GM21423 (cell line): ENCODE results near the gene CAPN13.
A peak's percentile ranks its signal among the peaks of the same experiment; 100 is the strongest.

Source experiments
- ATAC-seq: cut with Tn5 transposase; IDR thresholded peaks from one replicate; pipeline ENCODE4 v1.9.1; 2021; ENCODE audit warnings: mild to moderate bottlenecking, moderate library complexity; ENCODE audit not compliant: unreplicated experiment

The CAPN13 gene

DNA sequence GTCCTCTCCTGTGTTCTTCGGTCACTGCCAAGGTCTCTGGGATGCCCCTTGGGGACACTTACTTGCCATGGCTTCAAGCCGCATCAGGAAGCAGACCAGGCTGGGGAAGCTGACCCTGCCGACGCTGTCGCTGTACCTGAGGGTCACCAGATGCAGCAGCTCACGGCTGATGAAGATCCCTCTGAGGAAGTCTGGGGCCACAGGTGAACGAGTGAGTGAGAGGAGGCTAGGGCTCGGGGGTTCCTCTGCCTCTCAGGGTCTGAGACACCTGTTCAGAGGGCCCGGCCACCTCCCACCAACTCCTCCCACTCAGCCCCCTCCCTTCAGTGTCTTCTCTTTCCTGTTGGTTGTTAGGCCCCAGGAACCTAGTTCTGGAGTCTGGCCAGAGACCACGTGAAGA, 74.9 kb downstream of the CAPN13 start:
- ATAC-seq = no peak

GRCh38 chr2:30731706-30732105, 75.5 kb downstream of the CAPN13 start:
- no peak for ATAC-seq

- ATAC-seq = no peak
Measured at GRCh38 chr2:30730736-30731647, 76.3 kb downstream of the CAPN13 start.

GRCh38 chr2:30729031-30729430, 78.2 kb downstream of the CAPN13 start:
- ATAC-seq = no peak

DNA sequence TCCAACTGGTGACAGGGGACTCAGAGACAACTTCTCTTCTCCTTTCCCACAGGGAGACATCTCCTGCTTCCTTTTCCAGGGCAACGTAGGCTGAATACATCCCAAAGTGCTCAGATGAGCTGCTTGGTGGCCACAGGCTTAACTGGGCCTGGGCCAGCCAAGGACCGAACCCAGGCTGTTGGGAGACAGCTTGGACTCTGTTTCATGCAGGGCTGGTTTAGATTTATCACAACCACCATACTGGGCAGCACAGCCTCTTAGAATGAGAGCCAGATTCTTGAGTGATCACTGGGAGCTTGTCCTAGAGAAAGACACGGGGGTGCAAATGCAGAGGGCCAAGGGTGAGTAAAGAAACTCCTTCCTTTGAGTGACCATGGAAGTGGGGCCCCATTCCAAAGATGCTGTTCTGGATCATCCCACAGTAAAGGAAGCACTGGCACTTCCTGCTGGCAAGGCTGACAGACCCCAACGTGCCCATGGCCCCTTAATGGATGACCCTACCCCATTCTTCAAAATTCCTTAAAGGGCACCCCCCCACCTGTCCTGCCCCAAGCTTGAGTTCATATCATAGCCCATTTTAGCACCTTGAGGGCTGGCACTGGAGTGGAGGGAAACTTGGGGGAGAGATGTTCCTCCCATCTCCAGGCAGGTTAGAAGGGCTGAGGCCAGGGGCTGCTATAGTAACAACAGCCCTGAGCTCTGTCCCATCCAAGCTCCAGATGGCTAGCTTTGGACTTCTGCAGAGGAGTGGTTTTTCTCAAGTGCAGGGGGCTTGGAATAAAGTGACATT, 84.1 kb downstream of the CAPN13 start:
- no peak for ATAC-seq

DNA sequence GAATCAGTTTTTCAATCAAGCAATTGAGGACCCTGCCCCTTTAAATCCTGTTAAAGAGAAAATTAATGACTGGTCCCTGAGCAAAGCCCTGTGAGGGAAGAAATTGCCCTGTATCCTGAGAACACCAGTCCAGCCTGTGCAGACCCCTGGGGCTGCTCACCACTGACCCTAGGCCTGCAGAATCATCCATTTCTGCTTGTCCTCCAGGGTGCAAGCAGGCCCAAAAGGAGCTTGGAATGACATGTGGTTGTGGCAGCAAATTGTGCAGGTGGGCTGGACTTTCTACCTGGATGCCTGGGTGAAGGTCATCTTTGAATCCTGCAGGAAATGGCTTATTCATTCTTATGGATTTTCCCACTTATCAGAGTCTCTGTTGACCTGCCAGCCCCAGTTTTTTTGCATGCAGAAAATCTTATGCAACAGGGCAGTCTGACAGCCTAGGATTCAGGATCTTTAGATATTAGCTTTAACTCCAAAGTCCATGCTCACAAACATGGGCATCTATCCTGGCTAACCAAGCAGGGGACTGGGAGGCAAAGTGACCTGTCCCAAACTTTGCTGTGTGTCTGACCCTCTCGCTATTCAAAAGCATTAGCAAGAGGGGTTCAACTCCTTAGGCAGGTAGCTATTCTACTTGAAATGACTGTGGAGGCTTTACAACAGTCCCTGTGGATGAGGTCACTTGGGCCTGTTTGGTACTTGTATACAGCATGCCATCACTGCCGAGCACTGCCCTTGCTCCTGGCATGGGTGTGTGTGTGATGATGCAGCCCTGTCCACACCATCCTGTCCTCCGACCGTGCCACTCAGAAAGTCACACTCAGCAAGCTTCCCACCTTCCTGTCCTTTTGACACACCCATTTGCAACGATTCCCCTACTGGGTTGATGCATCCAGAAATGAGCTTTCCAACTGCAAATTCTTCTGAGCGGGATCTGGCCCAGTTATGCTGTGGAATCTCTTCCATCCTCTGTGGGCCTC, 85.3 kb downstream of the CAPN13 start:
- no peak for ATAC-seq

GRCh38 chr2:30721241-30721640, 86.0 kb downstream of the CAPN13 start:
- no peak for ATAC-seq

GRCh38 chr2:30717081-30717650, 90.1 kb downstream of the CAPN13 start:
- ATAC-seq = no peak

DNA sequence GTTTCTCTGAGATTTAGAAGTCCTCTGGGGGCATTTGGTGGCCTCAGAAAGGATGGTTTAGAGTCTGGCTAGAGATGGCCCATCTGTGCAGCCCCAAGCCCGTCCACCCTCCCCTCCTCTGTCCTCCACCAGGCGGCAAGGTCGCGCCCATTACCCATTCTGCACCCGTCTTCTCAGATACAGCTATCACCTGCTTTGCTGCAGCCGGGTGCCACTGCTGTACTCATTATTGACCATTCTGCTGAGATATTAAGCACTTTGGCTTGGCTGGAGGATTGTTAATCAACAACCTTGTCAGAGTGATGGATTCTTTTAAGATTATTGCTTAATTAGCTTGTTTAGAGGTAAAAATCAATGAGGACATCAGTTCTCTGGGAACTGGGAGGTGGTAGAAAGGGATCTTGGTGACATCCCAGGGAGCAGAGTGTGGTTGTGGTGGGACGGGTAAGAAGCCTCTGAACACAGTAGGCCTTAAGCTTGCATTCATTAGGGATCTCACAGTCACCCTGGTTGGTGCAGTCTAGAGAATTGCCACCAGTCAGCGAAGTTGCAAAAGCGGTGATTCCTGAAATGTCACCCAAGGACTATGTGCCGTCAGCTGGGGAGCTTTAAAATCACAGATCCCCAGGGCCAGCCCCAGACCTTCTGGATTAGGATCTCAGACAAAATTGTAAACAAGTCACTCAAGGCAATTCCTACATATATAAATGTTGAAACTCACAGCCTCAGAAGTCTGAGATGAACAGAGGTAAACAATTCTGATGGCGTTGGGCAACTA, 90.9 kb downstream of the CAPN13 start:
- no peak for ATAC-seq

GRCh38 chr2:30714811-30715709, 92.2 kb downstream of the CAPN13 start:
- ATAC-seq = no peak

DNA sequence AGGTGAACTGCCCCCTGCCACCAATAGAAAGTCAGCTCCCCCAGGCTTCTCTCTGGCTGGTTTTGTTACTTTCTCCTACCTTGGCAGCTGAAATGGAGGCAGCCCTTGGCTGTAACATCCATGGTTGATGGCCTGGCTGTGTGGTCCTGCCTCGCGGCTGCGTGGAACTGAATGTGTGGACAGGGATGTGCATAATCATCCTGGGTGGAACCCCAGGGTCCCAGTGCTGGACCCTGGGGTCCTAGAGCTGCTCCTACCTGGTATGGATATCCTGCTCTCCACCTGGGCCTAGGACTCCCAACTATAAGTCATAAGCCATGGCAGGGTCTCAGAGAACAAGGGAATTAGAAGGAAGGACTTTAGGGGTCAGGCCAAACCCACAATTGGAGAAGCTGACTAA, 93.5 kb downstream of the CAPN13 start:
- ATAC-seq = no peak

DNA sequence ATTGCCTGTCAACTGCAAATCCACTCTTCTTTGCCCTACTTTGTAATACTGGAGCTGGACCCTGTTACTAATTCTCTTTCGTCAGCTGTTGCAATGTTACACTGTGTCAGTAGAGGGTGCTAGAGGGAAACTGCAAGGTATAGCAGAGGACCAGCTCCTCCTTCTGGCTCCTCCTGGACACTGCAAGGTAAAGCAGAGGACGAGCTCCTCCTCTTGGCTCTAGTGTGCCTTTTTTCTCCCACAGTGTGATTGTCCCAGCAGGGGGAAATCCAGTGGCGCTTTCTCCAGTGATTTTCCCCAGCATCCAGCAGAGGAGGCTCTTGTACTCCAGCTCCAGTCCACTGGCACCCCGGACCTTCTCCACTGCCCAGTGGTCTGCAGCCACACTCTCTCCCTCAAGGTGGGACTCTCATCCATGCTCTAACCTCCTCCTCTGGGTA, 95.6 kb downstream of the CAPN13 start:
- peak; percentile 68 for ATAC-seq

- no peak for ATAC-seq
Measured at GRCh38 chr2:30710461-30710860, 96.8 kb downstream of the CAPN13 start.

- no peak for ATAC-seq
Measured at GRCh38 chr2:30710016-30710415, 97.2 kb downstream of the CAPN13 start.

- ATAC-seq = no peak
Measured at GRCh38 chr2:30709516-30709915, 97.7 kb downstream of the CAPN13 start.

GRCh38 chr2:30708491-30709290, 98.6 kb downstream of the CAPN13 start:
- no peak for ATAC-seq

GRCh38 chr2:30707304-30707903, 99.8 kb downstream of the CAPN13 start:
- no peak for ATAC-seq
